Chondrocyte (in vitro differentiated cells): ENCODE data around the gene PRR9. TPM values are rescaled to one million over a fixed set of nuclear protein-coding genes. Genes with fewer than 3 reads are reported as not detected.
"Not testable (repeated sequence)": the region's sequence is repeated elsewhere in the genome, so short reads cannot be mapped to it uniquely, and the experiment has no call there.

Experiments used
- DNase-seq: peaks from one replicate; pipeline ENCODE4 v3.0.0; 2021; ENCODE audit warnings: mixed read lengths, low spot score
- H3K27ac Mint-ChIP-seq: one replicate; pipeline ENCODE4 v1.8.0; 2021; ENCODE audit warnings: mild to moderate bottlenecking, moderate library complexity, mixed read lengths; ENCODE audit not compliant: unreplicated experiment
- H3K27me3 Mint-ChIP-seq: 2 replicates; pipeline ENCODE4 v1.8.0; 2021; ENCODE audit warnings: low read depth, mixed read lengths
- H3K36me3 Mint-ChIP-seq: 2 replicates; pipeline ENCODE4 v1.8.0; 2021; ENCODE audit warnings: low read depth, mixed read lengths
- H3K4me1 Mint-ChIP-seq: 2 replicates; pipeline ENCODE4 v1.8.0; 2021; ENCODE audit warnings: low read depth, mild to moderate bottlenecking, mixed read lengths
- H3K4me3 Mint-ChIP-seq: one replicate; pipeline ENCODE4 v1.8.0; 2021; ENCODE audit warnings: mild to moderate bottlenecking, moderate library complexity, mixed read lengths; ENCODE audit not compliant: unreplicated experiment
- H3K9me3 Mint-ChIP-seq: 2 replicates; pipeline ENCODE4 v1.8.0; 2021; ENCODE audit warnings: low read depth, mixed read lengths
- CTCF ChIP-seq: fragments of 200-600 bp; sonication (generic); IDR thresholded peaks from 2 replicates; pipeline ENCODE4 v1.5.0; 2021; ENCODE audit warnings: antibody characterized with exemption, mild to moderate bottlenecking, moderate library complexity
- long read RNA-seq: library from polyadenylated mRNA; stranded (forward); transcript quantifications from one replicate; pipeline ENCODE4 v2.0.0, GENCODE V29; 2021
- total RNA-seq: library from RNA; stranded (reverse); gene quantifications from 3 replicates; pipeline ENCODE4 v1.2.1, GENCODE V29; 2021

The PRR9 gene, protein sequence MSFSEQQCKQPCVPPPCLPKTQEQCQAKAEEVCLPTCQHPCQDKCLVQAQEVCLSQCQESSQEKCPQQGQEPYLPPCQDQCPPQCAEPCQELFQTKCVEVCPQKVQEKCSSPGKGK
- total RNA-seq = not detected in 3 replicates
- long read RNA-seq = 0 reads

- Mint-ChIP-seq H3K27ac (no peak within 1 kb of the TSS), H3K27me3 (peaks cover 12% of the 10 kb centered on the region), H3K4me3 (no peak within 1 kb of the TSS), H3K4me1 (no peaks in the 10 kb centered on the region), H3K9me3 (no peaks in the 10 kb centered on the region), H3K36me3 (no peaks in the 10 kb centered on the region)
- TF ChIP-seq CTCF = no peak
- DNase-seq = no peak
Observed at GRCh38 chr1:153217212-153217611, at the start of gene PRR9. PRR9 (plus strand) TSS chr1:153217584; CDS start chr1:153218145, 561 bp downstream.

DNA sequence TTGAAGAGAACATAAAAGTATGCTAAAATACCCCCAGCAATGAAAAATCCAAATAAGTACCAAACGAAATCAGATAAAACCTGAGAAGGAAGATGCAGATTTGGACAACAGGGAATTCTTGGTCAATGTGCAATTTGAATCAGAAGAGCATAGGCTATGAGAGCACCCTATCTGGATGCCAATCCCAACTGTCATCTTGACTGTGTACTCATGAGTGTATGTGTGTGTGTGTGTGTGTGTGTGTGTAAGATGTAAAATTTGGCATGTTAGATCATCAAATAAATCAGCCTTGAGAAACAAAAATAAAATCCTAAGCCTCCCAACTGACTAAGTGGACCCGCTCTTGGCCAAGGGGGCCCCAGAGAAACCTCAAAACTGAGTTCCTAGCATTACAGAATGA, 48.7 kb upstream of the PRR9 start:
- TF ChIP-seq CTCF = no peak
- Mint-ChIP-seq H3K4me1 (no peaks in the 10 kb centered on the region), H3K27ac (no peak overlapping the region), H3K9me3 (no peaks in the 10 kb centered on the region), H3K36me3 (no peaks in the 10 kb centered on the region), H3K4me3 (no peak overlapping the region), H3K27me3 (peaks cover 2% of the 10 kb centered on the region)
- no peak for DNase-seq

GRCh38 chr1:153174624-153175023, 42.8 kb upstream of the PRR9 start:
- Mint-ChIP-seq H3K4me3 (no peak overlapping the region), H3K27ac (no peak overlapping the region), H3K36me3 (no peaks in the 10 kb centered on the region), H3K9me3 (no peaks in the 10 kb centered on the region), H3K27me3 (peaks cover 9% of the 10 kb centered on the region), H3K4me1 (no peaks in the 10 kb centered on the region)
- no peak for DNase-seq
- TF ChIP-seq CTCF = no peak

DNA sequence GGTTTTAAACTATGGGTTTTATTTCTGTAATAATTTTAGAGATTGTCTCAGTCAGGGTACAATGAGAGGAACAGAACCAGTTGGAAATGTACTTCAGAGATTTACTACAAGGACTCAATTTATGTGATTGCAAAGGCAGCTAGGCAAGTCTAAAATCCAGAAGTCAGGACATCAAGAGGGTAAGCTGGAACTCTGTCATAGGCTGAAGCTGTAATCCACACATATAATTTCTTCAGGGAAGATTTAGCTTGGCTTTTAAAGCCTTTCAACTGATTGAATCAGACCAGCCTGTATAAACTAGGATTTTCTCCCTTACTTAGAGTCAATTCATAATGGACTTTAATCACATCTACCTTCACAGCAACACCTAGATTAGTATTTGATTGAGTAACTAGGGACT, 38.5 kb upstream of the PRR9 start:
- TF ChIP-seq CTCF = no peak
- Mint-ChIP-seq H3K4me3 (no peak overlapping the region), H3K27me3 (peaks cover 9% of the 10 kb centered on the region), H3K36me3 (no peaks in the 10 kb centered on the region), H3K27ac (no peak overlapping the region), H3K9me3 (no peaks in the 10 kb centered on the region), H3K4me1 (no peaks in the 10 kb centered on the region)
- no peak for DNase-seq

- no peaks in the 10 kb centered on the region for H3K36me3 Mint-ChIP-seq
- H3K27me3 Mint-ChIP-seq = peaks cover 6% of the 10 kb centered on the region
- no peak overlapping the region for H3K4me3 Mint-ChIP-seq
- H3K27ac Mint-ChIP-seq = no peak overlapping the region
- H3K4me1 Mint-ChIP-seq = no peaks in the 10 kb centered on the region
- no peak for DNase-seq
- TF ChIP-seq CTCF = no peak
- H3K9me3 Mint-ChIP-seq = peaks cover 11% of the 10 kb centered on the region
Observed at GRCh38 chr1:153180556-153180955, 36.8 kb upstream of the PRR9 start.

GRCh38 chr1:153188301-153188700, 29.1 kb upstream of the PRR9 start:
- H3K27me3 Mint-ChIP-seq, DNase-seq, H3K36me3 Mint-ChIP-seq, H3K4me1 Mint-ChIP-seq, H3K27ac Mint-ChIP-seq, H3K4me3 Mint-ChIP-seq: not testable (repeated sequence)
- H3K9me3 Mint-ChIP-seq = peaks cover 27% of the 10 kb centered on the region
